Fibroblast of mammary gland (primary cell): ENCODE measurements around the gene PRM1.

Experiments used
- DNase-seq: peaks from one replicate; pipeline ENCODE4 v3.0.0-alpha.2; 2010; ENCODE audit warnings: low read depth
- H3K4me3 ChIP-seq: 2 replicates; pipeline ENCODE4 v1.5.1; 2011; ENCODE audit warnings: low read depth, mild to moderate bottlenecking, low read length, moderate library complexity; ENCODE audit not compliant: control insufficient read depth
- TF ChIP-seq, protein P1 (sequence below): conservative IDR thresholded peaks from 2 replicates; pipeline ENCODE4 v1.5.1; 2011; ENCODE audit warnings: low read depth, low read length, inconsistent platforms; ENCODE audit not compliant: control insufficient read depth, insufficient read depth

PRM1 gene

DNA sequence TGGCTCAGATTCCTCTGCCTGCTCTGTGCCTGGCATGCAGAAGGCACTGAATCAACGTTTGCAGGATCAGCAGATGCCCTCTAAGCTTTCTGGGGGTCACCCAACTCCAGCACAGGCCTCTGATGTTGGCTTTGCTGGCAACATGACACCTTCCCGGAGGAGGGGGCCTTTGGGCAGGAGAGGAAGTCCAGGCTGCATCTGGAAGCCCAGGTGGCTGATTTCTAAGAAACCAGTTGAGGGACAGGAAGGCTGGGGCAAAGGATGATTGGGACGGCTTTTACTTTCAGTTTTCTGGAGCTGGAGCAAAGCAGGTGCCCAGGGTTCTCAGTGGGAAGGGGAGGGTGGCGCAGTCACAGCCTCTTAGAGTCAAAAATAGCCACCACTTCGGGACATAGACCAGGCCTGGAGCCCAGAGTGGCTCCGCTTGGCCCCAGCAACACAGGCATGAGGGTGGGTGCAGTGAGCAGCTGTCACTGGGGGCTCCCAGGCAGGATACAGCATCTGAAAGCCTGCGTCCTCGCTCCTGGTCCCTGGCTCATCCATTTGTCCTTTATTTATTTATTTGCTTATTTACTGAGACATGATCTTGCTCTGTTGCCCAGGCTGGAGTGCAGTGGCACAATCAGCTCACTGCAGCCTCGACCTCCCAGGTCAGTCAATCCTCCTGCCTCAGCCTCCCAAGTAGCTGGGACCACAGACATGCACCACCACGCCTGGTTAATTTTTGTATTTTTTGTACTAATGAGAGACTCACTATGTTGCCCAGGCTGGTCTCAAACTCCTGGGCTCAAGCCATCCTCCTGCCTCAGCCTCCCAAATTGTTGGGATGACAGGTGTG, 40.3 kb downstream of the PRM1 start:
- TF ChIP-seq, protein P1, sequence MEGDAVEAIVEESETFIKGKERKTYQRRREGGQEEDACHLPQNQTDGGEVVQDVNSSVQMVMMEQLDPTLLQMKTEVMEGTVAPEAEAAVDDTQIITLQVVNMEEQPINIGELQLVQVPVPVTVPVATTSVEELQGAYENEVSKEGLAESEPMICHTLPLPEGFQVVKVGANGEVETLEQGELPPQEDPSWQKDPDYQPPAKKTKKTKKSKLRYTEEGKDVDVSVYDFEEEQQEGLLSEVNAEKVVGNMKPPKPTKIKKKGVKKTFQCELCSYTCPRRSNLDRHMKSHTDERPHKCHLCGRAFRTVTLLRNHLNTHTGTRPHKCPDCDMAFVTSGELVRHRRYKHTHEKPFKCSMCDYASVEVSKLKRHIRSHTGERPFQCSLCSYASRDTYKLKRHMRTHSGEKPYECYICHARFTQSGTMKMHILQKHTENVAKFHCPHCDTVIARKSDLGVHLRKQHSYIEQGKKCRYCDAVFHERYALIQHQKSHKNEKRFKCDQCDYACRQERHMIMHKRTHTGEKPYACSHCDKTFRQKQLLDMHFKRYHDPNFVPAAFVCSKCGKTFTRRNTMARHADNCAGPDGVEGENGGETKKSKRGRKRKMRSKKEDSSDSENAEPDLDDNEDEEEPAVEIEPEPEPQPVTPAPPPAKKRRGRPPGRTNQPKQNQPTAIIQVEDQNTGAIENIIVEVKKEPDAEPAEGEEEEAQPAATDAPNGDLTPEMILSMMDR = no peak
- DNase-seq = no peak
- H3K4me3 ChIP-seq = no peak overlapping the region

DNA sequence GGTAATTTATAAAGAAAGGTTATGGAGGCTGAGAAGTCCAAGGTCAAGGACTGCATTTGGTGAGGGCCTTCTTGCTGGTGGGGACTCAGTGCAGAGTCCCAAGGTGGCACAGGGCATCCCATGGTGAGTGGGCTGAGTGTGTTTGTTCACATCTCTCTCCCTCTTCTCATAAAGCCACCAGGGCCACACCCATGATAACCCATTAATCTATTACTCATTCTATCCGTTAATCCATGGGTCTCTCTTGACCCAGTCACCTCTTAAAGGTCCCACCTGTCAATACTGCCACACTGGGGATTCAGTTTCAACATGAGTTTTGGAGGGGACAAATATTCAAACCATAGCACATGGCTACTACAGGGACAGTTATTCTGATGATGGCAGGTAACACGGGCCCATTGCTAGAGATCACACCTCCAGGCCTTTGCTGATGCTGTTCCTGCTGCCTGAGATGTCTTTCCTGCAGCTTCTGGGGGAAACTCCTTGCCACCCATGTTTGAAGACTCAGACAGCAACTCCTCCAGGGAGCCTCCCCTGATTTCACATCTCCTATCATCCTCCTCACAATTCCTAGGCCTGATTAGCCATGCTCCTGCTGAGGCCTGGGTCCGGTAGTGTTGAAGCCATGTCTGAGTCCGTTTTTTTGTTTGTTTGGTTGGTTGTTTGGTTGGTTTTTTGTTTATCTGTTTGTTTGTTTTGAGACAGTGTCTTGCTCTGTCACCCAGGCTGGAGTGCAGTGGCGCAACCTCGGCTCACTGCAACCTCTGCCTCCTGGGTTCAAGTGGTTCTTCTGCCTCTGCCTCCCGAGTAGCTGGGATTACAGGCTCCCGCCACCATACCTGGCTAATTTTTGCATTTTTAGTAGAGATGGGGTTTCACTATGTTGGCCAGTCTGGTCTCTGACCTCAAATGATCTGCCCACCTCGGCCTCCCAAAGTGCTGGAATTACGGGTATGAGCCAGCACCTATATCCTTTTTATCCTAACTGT, 41.2 kb downstream of the PRM1 start:
- H3K4me3 ChIP-seq = no peak overlapping the region
- DNase-seq = no peak

DNA sequence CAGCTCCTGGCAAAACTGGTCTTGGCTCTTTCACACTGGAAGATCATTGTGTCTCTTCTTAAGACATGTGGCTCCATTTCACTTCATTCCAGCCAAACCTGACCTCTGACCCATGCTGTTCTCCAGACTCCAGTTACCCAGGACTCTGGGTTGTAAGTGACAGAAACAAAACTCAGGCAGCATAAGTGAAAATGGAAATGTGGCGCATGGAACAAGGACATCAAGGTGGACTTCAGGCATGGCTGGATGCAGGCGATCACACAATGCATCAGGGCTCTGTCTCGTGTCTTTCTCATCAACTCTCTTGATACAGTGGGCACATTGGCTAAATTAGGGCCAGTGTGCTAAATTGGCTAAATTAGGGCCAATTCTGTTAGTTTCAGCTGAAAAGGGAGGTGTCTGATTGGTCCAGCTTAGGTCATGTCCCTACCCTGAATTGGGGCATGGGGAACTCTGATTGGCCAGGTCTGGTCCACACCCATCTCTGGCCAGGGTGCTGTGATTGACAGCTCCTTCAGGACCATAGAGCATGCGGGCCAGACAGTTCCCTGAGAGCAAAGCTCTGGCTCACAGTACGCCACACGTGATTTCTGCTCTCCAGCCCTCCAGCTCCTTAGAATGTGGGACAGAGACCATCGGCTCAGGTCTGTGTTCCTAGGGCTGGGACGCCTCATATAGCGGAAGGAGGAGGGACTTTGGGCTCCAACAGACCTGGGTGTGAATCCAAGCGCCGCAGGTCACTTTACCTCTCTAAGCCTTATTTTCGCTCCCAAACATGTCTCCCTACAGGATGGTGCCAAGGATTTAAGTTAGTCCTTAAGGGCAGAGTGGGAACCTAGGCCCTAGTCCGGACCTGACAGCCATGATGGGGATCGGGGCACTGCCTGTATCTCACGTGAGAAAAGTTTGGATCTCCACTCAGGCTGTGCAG, 42.6 kb downstream of the PRM1 start:
- no peak for DNase-seq
- TF ChIP-seq, protein P1 = no peak
- H3K4me3 ChIP-seq = no peak overlapping the region

More for the DNA sequence above, 41.2 kb downstream of the PRM1 start:
- TF ChIP-seq, protein P1 = no peak

DNA sequence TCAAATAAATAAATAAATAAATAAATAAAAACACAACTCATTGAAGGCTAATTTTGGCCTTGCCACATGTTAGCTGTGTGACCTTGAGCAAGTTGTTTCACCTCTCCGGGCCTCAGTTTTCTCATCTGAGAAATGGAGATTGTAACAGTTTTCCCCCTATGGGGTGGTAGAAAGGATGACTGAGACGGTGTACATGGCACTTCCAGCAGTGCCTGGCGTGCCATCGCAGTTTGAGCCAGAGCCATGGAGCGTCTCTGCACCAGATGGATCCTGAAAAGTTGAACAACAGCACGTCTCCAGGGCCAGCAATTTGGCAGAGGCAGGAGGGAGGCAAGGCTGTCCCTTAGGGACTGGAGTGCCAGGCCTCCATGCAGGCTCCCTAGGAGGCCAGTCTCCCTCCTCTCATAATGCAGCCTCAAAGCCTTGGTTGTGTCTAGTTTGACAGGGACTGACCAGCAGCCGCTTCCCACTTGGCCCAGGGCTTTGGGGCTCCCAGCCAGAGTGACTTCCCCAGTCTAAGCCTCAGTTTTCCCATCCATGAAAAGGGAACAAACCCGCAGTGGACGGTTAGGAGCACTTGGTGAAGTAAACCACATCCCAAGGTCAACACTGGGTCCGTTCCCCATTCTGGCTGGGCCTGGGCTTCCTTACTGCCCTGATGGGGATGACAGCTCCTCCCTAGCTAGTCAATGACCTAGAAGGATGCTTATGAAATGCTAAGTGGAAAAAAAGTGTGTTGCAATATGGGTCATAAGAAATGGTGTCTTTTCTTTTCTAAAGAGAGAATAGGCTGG, 44.5 kb downstream of the PRM1 start:
- TF ChIP-seq, protein P1 = no peak
- H3K4me3 ChIP-seq = no peak overlapping the region
- no peak for DNase-seq

DNA sequence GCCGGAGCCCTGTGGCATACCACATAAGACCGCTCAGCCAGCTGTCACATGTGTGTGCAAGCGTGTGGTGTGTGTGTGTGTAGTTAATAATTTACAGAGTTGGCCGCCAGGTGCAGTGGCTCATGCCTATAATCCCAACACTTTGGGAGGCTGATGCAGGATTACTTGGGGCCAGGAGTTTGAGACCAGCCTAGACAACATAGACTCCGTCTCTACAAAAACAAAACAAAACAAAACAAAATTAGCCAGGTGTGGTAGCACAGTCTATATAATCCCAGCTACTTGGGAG, 45.5 kb downstream of the PRM1 start:
- no peak for DNase-seq
- H3K4me3 ChIP-seq = no peak overlapping the region
- TF ChIP-seq, protein P1 = no peak
